ENCODE results near the gene SART1. TPM values are rescaled to one million over a fixed set of nuclear protein-coding genes. Genes with fewer than 3 reads are reported as not detected.

SART1 gene
- total and polyA plus RNA-seq, 2 donors (not counting 1 experiment from before 2014, with no cell fraction given), result 17.4 to 43.3 TPM

DNA sequence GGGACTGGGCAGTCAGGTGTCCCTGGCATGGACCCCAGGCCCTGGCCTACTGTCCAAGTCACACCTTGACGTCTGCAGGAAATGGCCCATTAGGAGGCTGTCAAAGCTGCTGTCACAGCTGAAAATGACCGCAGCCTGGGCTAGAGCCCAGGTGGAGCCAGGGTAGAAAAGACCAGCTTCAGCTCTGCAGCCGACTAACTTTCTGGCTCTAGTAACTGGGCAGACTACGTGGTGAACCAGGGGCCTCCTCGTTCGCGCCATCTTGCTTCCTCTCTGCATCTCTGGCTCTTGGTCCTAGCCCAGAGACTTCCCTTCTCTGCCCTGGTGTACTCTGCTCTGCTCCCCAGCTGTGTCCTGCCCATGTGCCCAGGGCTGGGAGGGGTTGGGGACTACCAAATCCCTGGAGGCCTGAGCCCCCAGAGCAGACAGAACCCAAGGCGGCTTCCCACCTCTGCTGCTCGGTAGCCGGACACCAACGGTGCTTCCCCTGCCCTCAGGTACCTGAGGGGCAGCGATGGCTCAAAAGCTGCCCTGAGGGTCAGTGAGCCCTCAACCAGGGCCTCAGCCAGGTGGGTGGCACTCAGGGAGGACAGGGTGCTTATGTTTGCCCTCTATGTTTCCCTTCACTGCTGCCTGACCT, 19.7 kb downstream of the SART1 start:
- no peak overlapping the region for H3K4me2 ChIP-seq (ENCODE audit: extremely low read depth, insufficient read depth, low read length)
- H3K4me3 ChIP-seq (replicated peaks in 1 of 4; ENCODE audit: control extremely low read depth in 1 of 4, insufficient read depth in 1 of 4, low read depth in 3 of 4, low read length in 4 of 4), result no peak overlapping the region
- H3K36me3 ChIP-seq (ENCODE audit: control insufficient read depth, insufficient read depth, low read length), result peaks cover 14% of the 10 kb centered on the region
- H3K9me3 ChIP-seq (ENCODE audit: control insufficient read depth, insufficient read depth, low read depth, low read length), result no peaks in the 10 kb centered on the region
- H3K27me3 ChIP-seq (ENCODE audit: control insufficient read depth, insufficient read depth, low read length), result no peaks in the 10 kb centered on the region
- DNase-seq (ENCODE audit: low read depth in 2 of 2), result no peak
- TF ChIP-seq, protein P1, sequence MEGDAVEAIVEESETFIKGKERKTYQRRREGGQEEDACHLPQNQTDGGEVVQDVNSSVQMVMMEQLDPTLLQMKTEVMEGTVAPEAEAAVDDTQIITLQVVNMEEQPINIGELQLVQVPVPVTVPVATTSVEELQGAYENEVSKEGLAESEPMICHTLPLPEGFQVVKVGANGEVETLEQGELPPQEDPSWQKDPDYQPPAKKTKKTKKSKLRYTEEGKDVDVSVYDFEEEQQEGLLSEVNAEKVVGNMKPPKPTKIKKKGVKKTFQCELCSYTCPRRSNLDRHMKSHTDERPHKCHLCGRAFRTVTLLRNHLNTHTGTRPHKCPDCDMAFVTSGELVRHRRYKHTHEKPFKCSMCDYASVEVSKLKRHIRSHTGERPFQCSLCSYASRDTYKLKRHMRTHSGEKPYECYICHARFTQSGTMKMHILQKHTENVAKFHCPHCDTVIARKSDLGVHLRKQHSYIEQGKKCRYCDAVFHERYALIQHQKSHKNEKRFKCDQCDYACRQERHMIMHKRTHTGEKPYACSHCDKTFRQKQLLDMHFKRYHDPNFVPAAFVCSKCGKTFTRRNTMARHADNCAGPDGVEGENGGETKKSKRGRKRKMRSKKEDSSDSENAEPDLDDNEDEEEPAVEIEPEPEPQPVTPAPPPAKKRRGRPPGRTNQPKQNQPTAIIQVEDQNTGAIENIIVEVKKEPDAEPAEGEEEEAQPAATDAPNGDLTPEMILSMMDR (conservative IDR thresholded peaks at IDR 0.05 in 1 of 2, IDR thresholded peaks at IDR 0.05 in 1 of 2; ENCODE audit: low read depth in 1 of 2, low read length in 2 of 2), result no peak
- TF ChIP-seq EZH2 (IDR thresholded peaks at IDR 0.05; ENCODE audit: low read length, missing control alignments), result no peak
- no peak overlapping the region for H3K27ac ChIP-seq (ENCODE audit: insufficient read depth, low read length)
- H3K79me2 ChIP-seq (ENCODE audit: control insufficient read depth, insufficient read depth, low read length), result no peaks in the 10 kb centered on the region
- H2AFZ ChIP-seq (ENCODE audit: low read length), result no peak overlapping the region
- no peak overlapping the region for H3K9ac ChIP-seq (ENCODE audit: insufficient read depth, low read length)
- H3K4me1 ChIP-seq (ENCODE audit: control insufficient read depth, extremely low read depth, insufficient read depth, low read length), result no peaks in the 10 kb centered on the region
- no peaks in the 10 kb centered on the region for H4K20me1 ChIP-seq (ENCODE audit: control insufficient read depth, extremely low read depth, insufficient read depth, low read length)

DNA sequence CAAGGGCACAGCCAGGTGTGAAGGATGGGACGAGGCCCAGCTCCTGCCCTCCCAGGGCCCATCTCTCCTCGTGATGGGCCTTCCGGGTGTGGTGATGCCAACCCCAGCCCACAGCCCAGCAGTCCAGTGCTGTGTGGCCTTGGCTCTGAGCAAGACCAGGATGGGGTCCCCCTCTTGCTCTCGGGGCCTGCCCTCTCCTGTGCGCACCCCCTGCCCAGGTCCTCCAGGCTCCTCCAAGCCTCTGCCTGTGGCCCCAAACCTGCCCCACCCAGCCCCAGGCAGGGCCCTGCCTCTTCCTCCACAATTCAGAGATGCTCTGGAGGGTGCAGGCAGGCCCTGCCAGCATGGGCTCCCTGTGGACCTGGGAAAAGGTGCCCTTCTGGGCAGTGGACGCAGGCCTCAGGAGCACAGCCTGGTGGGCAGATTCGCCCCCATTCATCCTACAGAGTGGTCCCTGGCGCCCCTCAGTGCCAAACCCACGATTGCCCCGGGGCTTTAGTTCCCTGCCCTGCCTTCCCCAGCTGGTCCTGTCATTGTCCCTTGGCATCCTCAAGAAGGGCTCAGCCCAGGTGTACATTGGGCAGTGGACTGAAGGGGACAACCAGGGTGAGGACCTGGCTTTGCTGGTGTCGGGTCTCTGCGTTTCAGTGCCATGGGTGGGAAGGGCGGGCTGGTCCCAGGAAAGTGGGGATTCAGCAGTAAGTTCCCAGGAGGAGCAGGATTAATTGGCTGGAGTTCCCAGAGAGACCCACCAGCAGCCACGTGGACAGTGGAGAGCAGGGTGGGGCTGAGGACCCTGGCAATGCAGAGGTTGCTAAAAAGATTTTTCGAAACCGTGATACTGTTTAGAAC, 20.7 kb downstream of the SART1 start:
- Histone ChIP-seq H3K79me2 (ENCODE audit: control insufficient read depth, insufficient read depth, low read length) (no peaks in the 10 kb centered on the region), H3K4me1 (ENCODE audit: control insufficient read depth, extremely low read depth, insufficient read depth, low read length) (no peaks in the 10 kb centered on the region), H3K36me3 (ENCODE audit: control insufficient read depth, insufficient read depth, low read length) (peaks cover 10% of the 10 kb centered on the region), H3K4me3 (replicated peaks in 1 of 4; ENCODE audit: control extremely low read depth in 1 of 4, insufficient read depth in 1 of 4, low read depth in 3 of 4, low read length in 4 of 4) (no peak overlapping the region), H2AFZ (ENCODE audit: low read length) (no peak overlapping the region), H3K9ac (ENCODE audit: insufficient read depth, low read length) (no peak overlapping the region), H3K9me3 (ENCODE audit: control insufficient read depth, insufficient read depth, low read depth, low read length) (no peaks in the 10 kb centered on the region), H3K27me3 (ENCODE audit: control insufficient read depth, insufficient read depth, low read length) (no peaks in the 10 kb centered on the region), H3K4me2 (ENCODE audit: extremely low read depth, insufficient read depth, low read length) (no peak overlapping the region), H4K20me1 (ENCODE audit: control insufficient read depth, extremely low read depth, insufficient read depth, low read length) (no peaks in the 10 kb centered on the region), H3K27ac (ENCODE audit: insufficient read depth, low read length) (no peak overlapping the region)
- DNase-seq (ENCODE audit: low read depth in 2 of 2), result no peak
- TF ChIP-seq, protein P1 (conservative IDR thresholded peaks at IDR 0.05 in 1 of 2, IDR thresholded peaks at IDR 0.05 in 1 of 2; ENCODE audit: low read depth in 1 of 2, low read length in 2 of 2), result no peak
- no peak for TF ChIP-seq EZH2 (IDR thresholded peaks at IDR 0.05; ENCODE audit: low read length, missing control alignments)

DNA sequence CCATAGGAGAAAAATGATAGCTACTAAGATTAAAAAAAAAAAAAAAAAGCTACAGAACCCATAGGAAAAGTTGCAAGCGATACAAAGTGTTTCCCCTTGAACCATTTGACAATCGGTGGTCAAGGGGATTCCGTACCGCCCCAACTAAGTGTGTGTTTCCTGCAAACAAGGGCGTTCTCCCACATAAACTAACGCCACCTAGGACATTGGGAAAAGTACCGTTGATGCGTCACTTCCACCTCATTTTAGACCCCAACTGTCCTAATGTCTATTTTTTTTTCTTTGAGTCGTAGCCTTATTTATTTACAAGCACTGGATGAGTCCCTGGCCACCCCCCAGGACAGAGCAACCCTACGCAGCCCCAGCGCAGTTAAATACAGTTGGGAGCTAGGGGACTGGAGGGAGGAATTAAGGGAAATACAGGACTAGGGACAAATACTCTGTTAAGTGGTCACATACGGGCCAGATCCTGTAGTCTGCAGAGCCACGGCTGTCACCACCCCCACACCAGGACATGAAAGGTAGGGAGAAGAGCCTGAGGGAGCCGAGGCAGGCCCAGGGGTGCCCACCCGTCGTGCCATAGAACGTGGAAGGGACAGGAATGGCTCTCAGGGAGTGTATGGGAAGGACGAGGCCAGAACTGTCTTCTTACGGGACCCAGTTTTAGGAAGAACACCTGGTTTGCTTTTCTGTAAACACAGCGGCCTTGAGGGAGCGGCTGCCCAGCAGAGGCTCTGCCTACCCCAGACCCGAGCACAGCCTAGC, 21.5 kb downstream of the SART1 start:
- no peak overlapping the region for H3K27ac ChIP-seq (ENCODE audit: insufficient read depth, low read length)
- H3K4me2 ChIP-seq (ENCODE audit: extremely low read depth, insufficient read depth, low read length), result no peak overlapping the region
- DNase-seq (ENCODE audit: low read depth in 2 of 2), result no peak
- H3K79me2 ChIP-seq (ENCODE audit: control insufficient read depth, insufficient read depth, low read length), result no peaks in the 10 kb centered on the region
- H4K20me1 ChIP-seq (ENCODE audit: control insufficient read depth, extremely low read depth, insufficient read depth, low read length), result no peaks in the 10 kb centered on the region
- no peaks in the 10 kb centered on the region for H3K4me1 ChIP-seq (ENCODE audit: control insufficient read depth, extremely low read depth, insufficient read depth, low read length)
- H3K9ac ChIP-seq (ENCODE audit: insufficient read depth, low read length), result no peak overlapping the region
- peaks cover 3% of the 10 kb centered on the region for H3K36me3 ChIP-seq (ENCODE audit: control insufficient read depth, insufficient read depth, low read length)
- no peak overlapping the region for H3K4me3 ChIP-seq (replicated peaks in 1 of 4; ENCODE audit: control extremely low read depth in 1 of 4, insufficient read depth in 1 of 4, low read depth in 3 of 4, low read length in 4 of 4)
- no peak for TF ChIP-seq EZH2 (IDR thresholded peaks at IDR 0.05; ENCODE audit: low read length, missing control alignments)
- TF ChIP-seq, protein P1 (conservative IDR thresholded peaks at IDR 0.05 in 1 of 2, IDR thresholded peaks at IDR 0.05 in 1 of 2; ENCODE audit: low read depth in 1 of 2, low read length in 2 of 2), result no peak
- no peak overlapping the region for H2AFZ ChIP-seq (ENCODE audit: low read length)
- no peaks in the 10 kb centered on the region for H3K27me3 ChIP-seq (ENCODE audit: control insufficient read depth, insufficient read depth, low read length)
- no peaks in the 10 kb centered on the region for H3K9me3 ChIP-seq (ENCODE audit: control insufficient read depth, insufficient read depth, low read depth, low read length)
